ENCODE measurements around the gene FAM163B. TPM values are rescaled to one million over a fixed set of nuclear protein-coding genes. Genes with fewer than 3 reads are reported as not detected.
A peak's percentile ranks its signal among the peaks of the same experiment; 100 is the strongest.

FAM163B gene
- total RNA-seq, 1 donor = not detected

DNA sequence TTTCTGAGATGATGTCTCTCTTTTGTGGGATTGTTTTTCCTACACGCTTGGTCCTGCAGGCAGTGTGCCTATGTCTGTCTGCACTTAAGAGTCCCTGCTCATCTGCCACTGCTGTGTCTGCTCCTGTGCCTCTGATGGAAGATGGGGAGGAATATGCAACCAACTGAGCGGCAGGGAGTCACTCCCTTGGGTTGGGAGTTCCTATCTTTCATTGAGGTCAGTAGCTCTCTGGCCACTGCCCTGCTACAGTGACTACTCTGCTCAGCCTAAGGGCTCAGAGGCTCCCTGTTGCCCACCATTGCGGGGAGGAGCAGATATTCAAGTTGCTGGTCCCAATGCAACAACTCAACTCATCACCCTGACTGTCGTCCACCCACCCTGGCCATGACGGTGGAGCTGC is 13.4 kb upstream of the FAM163B start:
- Histone ChIP-seq H2AFZ (ENCODE audit: low read length) (no peak overlapping the region), H3K36me3 (ENCODE audit: insufficient read depth, low read length) (no peaks in the 10 kb centered on the region), H3K79me2 (ENCODE audit: insufficient read depth, low read length) (no peaks in the 10 kb centered on the region), H3K4me2 (ENCODE audit: insufficient read depth, low read length) (no peak overlapping the region), H3K4me1 (ENCODE audit: insufficient read depth, low read length) (no peaks in the 10 kb centered on the region), H4K20me1 (ENCODE audit: insufficient read depth, low read length) (no peaks in the 10 kb centered on the region), H3K9me3 (ENCODE audit: low read depth, low read length) (no peaks in the 10 kb centered on the region), H3K27ac (ENCODE audit: low read depth, low read length) (no peak overlapping the region), H3K27me3 (ENCODE audit: insufficient read depth, low read length) (peaks cover 30% of the 10 kb centered on the region), H3K4me3 (ENCODE audit: insufficient read depth, low read length) (no peak overlapping the region)
- DNase-seq (ENCODE audit: insufficient read length, low spot score, missing footprints) = peak; percentile 66
- TF ChIP-seq, protein P1, sequence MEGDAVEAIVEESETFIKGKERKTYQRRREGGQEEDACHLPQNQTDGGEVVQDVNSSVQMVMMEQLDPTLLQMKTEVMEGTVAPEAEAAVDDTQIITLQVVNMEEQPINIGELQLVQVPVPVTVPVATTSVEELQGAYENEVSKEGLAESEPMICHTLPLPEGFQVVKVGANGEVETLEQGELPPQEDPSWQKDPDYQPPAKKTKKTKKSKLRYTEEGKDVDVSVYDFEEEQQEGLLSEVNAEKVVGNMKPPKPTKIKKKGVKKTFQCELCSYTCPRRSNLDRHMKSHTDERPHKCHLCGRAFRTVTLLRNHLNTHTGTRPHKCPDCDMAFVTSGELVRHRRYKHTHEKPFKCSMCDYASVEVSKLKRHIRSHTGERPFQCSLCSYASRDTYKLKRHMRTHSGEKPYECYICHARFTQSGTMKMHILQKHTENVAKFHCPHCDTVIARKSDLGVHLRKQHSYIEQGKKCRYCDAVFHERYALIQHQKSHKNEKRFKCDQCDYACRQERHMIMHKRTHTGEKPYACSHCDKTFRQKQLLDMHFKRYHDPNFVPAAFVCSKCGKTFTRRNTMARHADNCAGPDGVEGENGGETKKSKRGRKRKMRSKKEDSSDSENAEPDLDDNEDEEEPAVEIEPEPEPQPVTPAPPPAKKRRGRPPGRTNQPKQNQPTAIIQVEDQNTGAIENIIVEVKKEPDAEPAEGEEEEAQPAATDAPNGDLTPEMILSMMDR (IDR thresholded peaks at IDR 0.05; ENCODE audit: extremely low read depth, low read depth, low read length) = no peak

GRCh38 chr9:133621725-133622267 is 12.6 kb upstream of the FAM163B start:
- Histone ChIP-seq H3K36me3 (ENCODE audit: insufficient read depth, low read length) (no peaks in the 10 kb centered on the region), H3K27me3 (ENCODE audit: insufficient read depth, low read length) (peaks cover 35% of the 10 kb centered on the region), H2AFZ (ENCODE audit: low read length) (no peak overlapping the region), H3K9me3 (ENCODE audit: low read depth, low read length) (no peaks in the 10 kb centered on the region), H3K79me2 (ENCODE audit: insufficient read depth, low read length) (no peaks in the 10 kb centered on the region), H3K4me2 (ENCODE audit: insufficient read depth, low read length) (no peak overlapping the region), H3K4me1 (ENCODE audit: insufficient read depth, low read length) (no peaks in the 10 kb centered on the region), H4K20me1 (ENCODE audit: insufficient read depth, low read length) (no peaks in the 10 kb centered on the region), H3K4me3 (ENCODE audit: insufficient read depth, low read length) (no peak overlapping the region), H3K27ac (ENCODE audit: low read depth, low read length) (no peak overlapping the region)
- TF ChIP-seq, protein P1 (IDR thresholded peaks at IDR 0.05; ENCODE audit: extremely low read depth, low read depth, low read length) = no peak
- DNase-seq (ENCODE audit: insufficient read length, low spot score, missing footprints) = no peak

- Histone ChIP-seq H3K4me2 (ENCODE audit: insufficient read depth, low read length) (no peak overlapping the region), H3K27ac (ENCODE audit: low read depth, low read length) (no peak overlapping the region), H3K4me3 (ENCODE audit: insufficient read depth, low read length) (no peak overlapping the region), H2AFZ (ENCODE audit: low read length) (no peak overlapping the region), H4K20me1 (ENCODE audit: insufficient read depth, low read length) (no peaks in the 10 kb centered on the region), H3K9me3 (ENCODE audit: low read depth, low read length) (no peaks in the 10 kb centered on the region), H3K79me2 (ENCODE audit: insufficient read depth, low read length) (no peaks in the 10 kb centered on the region), H3K36me3 (ENCODE audit: insufficient read depth, low read length) (no peaks in the 10 kb centered on the region), H3K27me3 (ENCODE audit: insufficient read depth, low read length) (peaks cover 48% of the 10 kb centered on the region), H3K4me1 (ENCODE audit: insufficient read depth, low read length) (no peaks in the 10 kb centered on the region)
- DNase-seq (ENCODE audit: insufficient read length, low spot score, missing footprints) = peak; percentile 17
- TF ChIP-seq, protein P1 (IDR thresholded peaks at IDR 0.05; ENCODE audit: extremely low read depth, low read depth, low read length) = no peak
These were observed 10.6 kb upstream of the FAM163B start for GRCh38 chr9:133619791-133620190.

GRCh38 chr9:133618726-133619125 is 9.5 kb upstream of the FAM163B start:
- H3K4me3 ChIP-seq (ENCODE audit: insufficient read depth, low read length) = no peak overlapping the region
- H3K36me3 ChIP-seq (ENCODE audit: insufficient read depth, low read length) = no peaks in the 10 kb centered on the region
- no peak overlapping the region for H3K4me2 ChIP-seq (ENCODE audit: insufficient read depth, low read length)
- TF ChIP-seq, protein P1 (IDR thresholded peaks at IDR 0.05; ENCODE audit: extremely low read depth, low read depth, low read length) = no peak
- H4K20me1 ChIP-seq (ENCODE audit: insufficient read depth, low read length) = no peaks in the 10 kb centered on the region
- no peaks in the 10 kb centered on the region for H3K79me2 ChIP-seq (ENCODE audit: insufficient read depth, low read length)
- DNase-seq (ENCODE audit: insufficient read length, low spot score, missing footprints) = no peak
- no peaks in the 10 kb centered on the region for H3K4me1 ChIP-seq (ENCODE audit: insufficient read depth, low read length)
- no peaks in the 10 kb centered on the region for H3K9me3 ChIP-seq (ENCODE audit: low read depth, low read length)
- no peak overlapping the region for H3K27ac ChIP-seq (ENCODE audit: low read depth, low read length)
- H2AFZ ChIP-seq (ENCODE audit: low read length) = no peak overlapping the region
- peaks cover 58% of the 10 kb centered on the region for H3K27me3 ChIP-seq (ENCODE audit: insufficient read depth, low read length)
